Measurements from ENCODE around the gene DTWD2.
"Not testable (repeated sequence)": the region's sequence is repeated elsewhere in the genome, so short reads cannot be mapped to it uniquely, and the experiment has no call there.

Gene DTWD2

DNA sequence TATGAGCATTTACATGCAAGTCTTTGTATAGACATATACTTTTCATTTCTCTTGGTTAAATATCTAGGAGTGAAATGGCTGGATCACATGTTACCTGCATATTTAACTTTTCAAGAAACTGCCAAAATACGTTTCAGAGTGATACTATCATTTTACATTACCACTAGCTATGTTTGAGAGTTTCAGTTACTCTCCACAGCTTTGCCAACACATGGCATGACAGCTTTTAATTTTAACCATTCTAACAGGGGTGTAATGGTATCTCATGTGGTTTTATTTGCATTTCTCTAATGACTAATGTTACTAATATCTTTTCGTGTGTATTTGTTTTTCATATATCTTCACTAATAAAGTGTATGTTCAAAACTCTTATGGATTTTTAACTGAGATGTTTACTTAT is 99.8 kb downstream of the DTWD2 start:
- DNase-seq (ENCODE audit: low read depth): no peak
- in situ Hi-C loops (cut with HindIII; ENCODE audit: low sequenced_read_pairs): no loop called here
- H3K4me3 ChIP-seq (ENCODE audit: low read depth, low read length): no peak overlapping the region
- TF ChIP-seq CTCF (IDR thresholded peaks at IDR 0.05; ENCODE audit: low read depth, low read length, missing control alignments): no peak

DNA sequence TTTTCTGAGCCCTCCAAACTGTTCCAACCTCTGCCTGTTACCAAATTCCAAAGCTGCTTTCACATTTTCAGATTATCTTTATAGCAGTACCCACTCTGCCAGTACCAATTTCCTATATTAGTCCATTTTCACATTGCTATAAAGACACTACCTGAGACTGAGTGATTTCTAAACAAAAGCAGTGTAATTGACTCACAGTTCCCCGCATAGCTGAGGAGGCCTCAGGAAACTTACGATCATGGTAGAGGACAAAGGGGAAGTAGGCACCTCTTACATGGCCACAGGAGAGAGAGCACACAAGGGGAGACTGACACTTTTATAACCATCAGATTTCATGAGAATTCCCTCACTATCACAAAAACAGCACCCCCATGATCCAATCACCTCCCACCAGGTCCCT is 105.0 kb downstream of the DTWD2 start:
- in situ Hi-C loops (cut with HindIII; ENCODE audit: low sequenced_read_pairs): no loop called here
- H3K4me3 ChIP-seq (ENCODE audit: low read depth, low read length): no peak overlapping the region
- no peak for TF ChIP-seq CTCF (IDR thresholded peaks at IDR 0.05; ENCODE audit: low read depth, low read length, missing control alignments)
- no peak for DNase-seq (ENCODE audit: low read depth)

- DNase-seq (ENCODE audit: low read depth): no peak
- in situ Hi-C loops (cut with HindIII; ENCODE audit: low sequenced_read_pairs): no loop called here
- H3K4me3 ChIP-seq (ENCODE audit: low read depth, low read length): no peak overlapping the region
- no peak for TF ChIP-seq CTCF (IDR thresholded peaks at IDR 0.05; ENCODE audit: low read depth, low read length, missing control alignments)
Observed at GRCh38 chr5:118882666-118883065, 105.7 kb downstream of the DTWD2 start.

GRCh38 chr5:118876852-118877251 is 111.5 kb downstream of the DTWD2 start:
- in situ Hi-C loops (cut with HindIII; ENCODE audit: low sequenced_read_pairs); H3K4me3 ChIP-seq (ENCODE audit: low read depth, low read length); DNase-seq (ENCODE audit: low read depth): not testable (repeated sequence)

DNA sequence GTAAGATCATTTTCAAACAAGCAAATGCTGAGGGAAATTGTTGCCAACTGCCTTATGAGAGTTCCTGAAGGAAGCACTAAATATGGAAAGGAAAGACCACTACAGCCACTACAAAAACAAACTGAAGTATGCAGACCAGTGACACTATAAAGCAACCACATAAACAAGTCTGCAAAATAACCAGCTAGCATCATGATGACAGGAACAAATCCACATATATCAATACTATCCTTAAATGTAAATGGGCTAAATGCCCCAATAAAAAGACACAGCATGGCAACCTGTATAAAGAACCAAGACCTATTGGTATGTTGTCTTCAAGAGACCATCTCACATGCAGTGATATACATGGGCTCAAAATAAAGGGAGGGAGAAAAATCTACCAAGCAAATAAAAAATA is 113.2 kb downstream of the DTWD2 start:
- TF ChIP-seq CTCF (IDR thresholded peaks at IDR 0.05; ENCODE audit: low read depth, low read length, missing control alignments): no peak
- in situ Hi-C loops (cut with HindIII; ENCODE audit: low sequenced_read_pairs): no loop called here
- DNase-seq (ENCODE audit: low read depth): no peak
- H3K4me3 ChIP-seq (ENCODE audit: low read depth, low read length): no peak overlapping the region

- in situ Hi-C loops (cut with HindIII; ENCODE audit: low sequenced_read_pairs): no loop called here
- no peak for TF ChIP-seq CTCF (IDR thresholded peaks at IDR 0.05; ENCODE audit: low read depth, low read length, missing control alignments)
Observed at GRCh38 chr5:118873417-118873816, 114.9 kb downstream of the DTWD2 start.

GRCh38 chr5:118863345-118863744 is 125.0 kb downstream of the DTWD2 start:
- in situ Hi-C loops (cut with HindIII; ENCODE audit: low sequenced_read_pairs): no loop called here
- no peak overlapping the region for H3K4me3 ChIP-seq (ENCODE audit: low read depth, low read length)
- no peak for TF ChIP-seq CTCF (IDR thresholded peaks at IDR 0.05; ENCODE audit: low read depth, low read length, missing control alignments)
- DNase-seq (ENCODE audit: low read depth): no peak

More at GRCh38 chr5:118873417-118873816, 114.9 kb downstream of the DTWD2 start:
- no peak overlapping the region for H3K4me3 ChIP-seq (ENCODE audit: low read depth, low read length)
- no peak for DNase-seq (ENCODE audit: low read depth)

Data from astrocyte of the cerebellum (primary cell).